Osteoblast (primary cell): Measurements from ENCODE around the gene USP37. TPM values are rescaled to one million over a fixed set of nuclear protein-coding genes. Genes with fewer than 3 reads are reported as not detected.

Source experiments
- DNase-seq: peaks from one replicate; pipeline ENCODE4 v3.0.0; 2011; ENCODE audit warnings: low spot score, mixed read lengths; ENCODE audit not compliant: insufficient read length; ENCODE audit errors: missing footprints
- H2AFZ ChIP-seq: 2 replicates; pipeline ENCODE4 v1.6.0; 2011; ENCODE audit warnings: mild to moderate bottlenecking, low read length
- H3K27ac ChIP-seq: 2 replicates; pipeline ENCODE4 v1.5.1; 2011; ENCODE audit warnings: mild to moderate bottlenecking, low read depth, low read length, moderate library complexity
- H3K27me3 ChIP-seq: 2 replicates; pipeline ENCODE4 v1.6.0; 2012; ENCODE audit warnings: mild to moderate bottlenecking, control low read depth, inconsistent platforms, low read length, moderate library complexity; ENCODE audit not compliant: insufficient read depth
- H3K36me3 ChIP-seq: 2 replicates; pipeline ENCODE4 v1.5.1; 2011; ENCODE audit warnings: mild to moderate bottlenecking, low read length, control low read depth, moderate library complexity; ENCODE audit not compliant: insufficient read depth
- H3K4me1 ChIP-seq: 2 replicates; pipeline ENCODE4 v1.5.1; 2011; ENCODE audit warnings: mild to moderate bottlenecking, low read length, control low read depth, moderate library complexity; ENCODE audit not compliant: insufficient read depth
- H3K4me2 ChIP-seq: 2 replicates; pipeline ENCODE4 v1.6.0; 2011; ENCODE audit warnings: mild to moderate bottlenecking, low read length; ENCODE audit not compliant: insufficient read depth
- H3K4me3 ChIP-seq: fragments of 200-600 bp; sonication (generic); 3 replicates; pipeline ENCODE4 v1.5.1; 2012; ENCODE audit warnings: mild to moderate bottlenecking, low read length, inconsistent platforms; ENCODE audit not compliant: insufficient read depth
- H3K79me2 ChIP-seq: 2 replicates; pipeline ENCODE4 v1.6.0; 2012; ENCODE audit warnings: mild to moderate bottlenecking, low read length, control low read depth, inconsistent platforms; ENCODE audit not compliant: insufficient read depth
- H3K9me3 ChIP-seq: 2 replicates; pipeline ENCODE4 v1.5.1; 2011; ENCODE audit warnings: low read depth, low read length, control low read depth
- H4K20me1 ChIP-seq: 2 replicates; pipeline ENCODE4 v1.6.0; 2012; ENCODE audit warnings: mild to moderate bottlenecking, low read length, control low read depth; ENCODE audit not compliant: insufficient read depth
- total RNA-seq: library from RNA; depleted of rRNA; stranded (reverse); fragments of >200 nt; gene quantifications from 2 replicates; pipeline ENCODE4 v1.2.3, GENCODE V29; 2012
- TF ChIP-seq, protein P1 (sequence below): IDR thresholded peaks from 2 replicates; pipeline ENCODE4 v1.5.1; 2011; ENCODE audit warnings: mild to moderate bottlenecking, low read depth, low read length, moderate library complexity; ENCODE audit errors: extremely low read depth

Gene USP37
- total RNA-seq, 1 donor, result 15.2 TPM

DNA sequence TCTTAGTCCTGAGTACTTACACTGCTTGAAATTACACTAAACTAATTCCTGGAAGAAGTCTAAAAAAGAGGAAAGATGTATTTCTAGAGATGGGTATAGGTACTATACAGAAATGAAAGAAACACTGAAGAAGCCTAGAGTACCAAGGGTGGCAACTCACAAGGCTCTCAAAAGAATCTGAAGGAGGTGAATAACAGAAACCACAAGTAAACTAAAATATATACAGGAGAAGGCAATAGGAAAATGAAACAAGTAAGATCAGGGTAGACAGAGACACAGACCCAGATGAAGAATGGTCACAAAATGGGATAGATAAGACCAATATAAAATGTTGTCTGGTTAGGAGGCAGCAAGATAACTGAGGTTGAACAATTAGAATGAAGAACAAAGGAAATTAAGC, 59.9 kb downstream of the USP37 start:
- no peaks in the 10 kb centered on the region for H3K27me3 ChIP-seq
- no peak overlapping the region for H3K27ac ChIP-seq
- no peaks in the 10 kb centered on the region for H4K20me1 ChIP-seq
- H3K36me3 ChIP-seq, result peaks cover 3% of the 10 kb centered on the region
- no peaks in the 10 kb centered on the region for H3K9me3 ChIP-seq
- TF ChIP-seq, protein P1, sequence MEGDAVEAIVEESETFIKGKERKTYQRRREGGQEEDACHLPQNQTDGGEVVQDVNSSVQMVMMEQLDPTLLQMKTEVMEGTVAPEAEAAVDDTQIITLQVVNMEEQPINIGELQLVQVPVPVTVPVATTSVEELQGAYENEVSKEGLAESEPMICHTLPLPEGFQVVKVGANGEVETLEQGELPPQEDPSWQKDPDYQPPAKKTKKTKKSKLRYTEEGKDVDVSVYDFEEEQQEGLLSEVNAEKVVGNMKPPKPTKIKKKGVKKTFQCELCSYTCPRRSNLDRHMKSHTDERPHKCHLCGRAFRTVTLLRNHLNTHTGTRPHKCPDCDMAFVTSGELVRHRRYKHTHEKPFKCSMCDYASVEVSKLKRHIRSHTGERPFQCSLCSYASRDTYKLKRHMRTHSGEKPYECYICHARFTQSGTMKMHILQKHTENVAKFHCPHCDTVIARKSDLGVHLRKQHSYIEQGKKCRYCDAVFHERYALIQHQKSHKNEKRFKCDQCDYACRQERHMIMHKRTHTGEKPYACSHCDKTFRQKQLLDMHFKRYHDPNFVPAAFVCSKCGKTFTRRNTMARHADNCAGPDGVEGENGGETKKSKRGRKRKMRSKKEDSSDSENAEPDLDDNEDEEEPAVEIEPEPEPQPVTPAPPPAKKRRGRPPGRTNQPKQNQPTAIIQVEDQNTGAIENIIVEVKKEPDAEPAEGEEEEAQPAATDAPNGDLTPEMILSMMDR, result no peak
- no peak overlapping the region for H3K4me2 ChIP-seq
- H3K4me3 ChIP-seq, result no peak overlapping the region
- no peak for DNase-seq
- H3K79me2 ChIP-seq, result no peaks in the 10 kb centered on the region
- H3K4me1 ChIP-seq, result no peaks in the 10 kb centered on the region
- no peak overlapping the region for H2AFZ ChIP-seq

- TF ChIP-seq, protein P1, result no peak
- Histone ChIP-seq H3K27me3 (no peaks in the 10 kb centered on the region), H3K4me3 (no peak overlapping the region), H3K4me1 (no peaks in the 10 kb centered on the region), H3K27ac (no peak overlapping the region), H3K4me2 (no peak overlapping the region), H3K9me3 (no peaks in the 10 kb centered on the region), H2AFZ (no peak overlapping the region), H3K36me3 (peaks cover 3% of the 10 kb centered on the region), H4K20me1 (no peaks in the 10 kb centered on the region), H3K79me2 (no peaks in the 10 kb centered on the region)
- DNase-seq, result no peak
Measured at GRCh38 chr2:218505754-218506371, 62.3 kb downstream of the USP37 start.

GRCh38 chr2:218501665-218502064, 66.5 kb downstream of the USP37 start:
- Histone ChIP-seq H3K27ac (no peak overlapping the region), H3K4me1 (no peaks in the 10 kb centered on the region), H3K79me2 (no peaks in the 10 kb centered on the region), H4K20me1 (no peaks in the 10 kb centered on the region), H3K36me3 (no peaks in the 10 kb centered on the region), H2AFZ (no peak overlapping the region), H3K9me3 (no peaks in the 10 kb centered on the region), H3K4me2 (no peak overlapping the region), H3K27me3 (no peaks in the 10 kb centered on the region), H3K4me3 (no peak overlapping the region)
- peak; percentile 22 for DNase-seq
- TF ChIP-seq, protein P1, result no peak

DNA sequence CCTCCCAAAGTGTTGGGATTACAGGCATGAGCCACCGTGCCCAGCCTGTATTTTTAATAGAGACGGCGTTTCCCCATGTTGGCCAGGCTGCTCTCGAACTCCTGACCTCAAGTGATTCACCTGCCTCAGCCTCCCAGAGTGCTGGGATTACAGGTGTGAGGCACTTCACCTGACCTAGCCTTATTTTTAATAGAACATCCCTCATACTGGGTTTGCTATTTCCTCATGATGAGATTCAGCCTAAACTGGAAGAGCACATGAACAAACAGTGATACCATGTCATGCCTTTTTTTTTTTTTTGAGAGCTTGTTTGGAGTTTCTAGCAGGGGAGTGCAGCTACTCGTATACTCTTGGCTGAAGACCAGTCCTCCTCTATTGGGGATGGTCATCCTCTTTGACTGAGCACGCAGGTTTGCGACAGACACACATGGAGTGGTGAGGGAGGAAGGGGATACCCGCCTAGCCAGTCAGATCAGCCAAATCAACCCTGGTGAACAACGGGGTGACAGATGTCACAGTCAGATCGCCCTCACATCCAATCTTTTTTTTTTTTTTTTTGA, 67.6 kb downstream of the USP37 start:
- H3K4me3 ChIP-seq, result no peak overlapping the region
- no peaks in the 10 kb centered on the region for H3K9me3 ChIP-seq
- H3K4me2 ChIP-seq, result no peak overlapping the region
- no peaks in the 10 kb centered on the region for H3K27me3 ChIP-seq
- H3K36me3 ChIP-seq, result peaks cover 5% of the 10 kb centered on the region
- no peaks in the 10 kb centered on the region for H3K79me2 ChIP-seq
- TF ChIP-seq, protein P1, result no peak
- no peak overlapping the region for H3K27ac ChIP-seq
- H3K4me1 ChIP-seq, result no peaks in the 10 kb centered on the region
- no peak for DNase-seq
- no peak overlapping the region for H2AFZ ChIP-seq
- no peaks in the 10 kb centered on the region for H4K20me1 ChIP-seq
